IMR-90 (cell line): Measurements from ENCODE around the gene ARHGAP21. TPM values are rescaled to one million over a fixed set of nuclear protein-coding genes. Genes with fewer than 3 reads are reported as not detected.

Experiments used
- ATAC-seq: fragments of 200-7000 bp; cut with Tn5 transposase; 2 replicates; pipeline ENCODE4 v1.9.1; 2020; ENCODE audit warnings: low read depth, mild to moderate bottlenecking, moderate library complexity
- BruUV-seq: library from RNA; stranded (reverse); fragments of 400-500 nt; replicated peaks from 2 replicates; lab custom pipeline; 2021; lab: Mats Ljungman, UMichigan
- CTCF ChIA-PET: fragments of 300-600 bp; formaldehyde crosslinking; extraction: SDS; loops from one replicate; lab custom pipeline; 2021; ENCODE audit warnings: antibody characterized with exemption; lab: Yijun Ruan, JAX
- POLR2A ChIA-PET: fragments of 300-600 bp; sonication (Branson Sonifier 250); formaldehyde crosslinking; loops from one replicate; lab custom pipeline; 2022; ENCODE audit warnings: antibody characterized with exemption; ENCODE audit not compliant: unreplicated experiment; lab: Charles Lee
- DNase-seq: peaks from one replicate; pipeline ENCODE4 v3.0.0; 2013
- H2AFZ ChIP-seq: replicated peaks from 2 replicates; pipeline ENCODE3; 2013; ENCODE audit warnings: low read length, mild to moderate bottlenecking; ENCODE audit not compliant: poor library complexity
- H2AK5ac ChIP-seq: 2 replicates; pipeline ENCODE4 v1.6.1; 2013; ENCODE audit warnings: low read depth, low read length, inconsistent platforms
- H2AK9ac ChIP-seq: replicated peaks from 2 replicates; pipeline ENCODE3; 2013; ENCODE audit warnings: mild to moderate bottlenecking, low read depth, low read length, moderate library complexity; ENCODE audit not compliant: poor library complexity
- H2BK120ac ChIP-seq: 2 replicates; pipeline ENCODE4 v1.6.1; 2013; ENCODE audit warnings: low read depth, low read length, inconsistent platforms
- H2BK15ac ChIP-seq: 3 replicates; pipeline ENCODE4 v1.6.1; 2013; ENCODE audit warnings: low read depth, low read length, inconsistent platforms
- H2BK20ac ChIP-seq: 2 replicates; pipeline ENCODE4 v1.6.1; 2013; ENCODE audit warnings: low read depth, mild to moderate bottlenecking, inconsistent platforms, low read length, moderate library complexity
- H2BK5ac ChIP-seq: 2 replicates; pipeline ENCODE4 v1.6.1; 2013; ENCODE audit warnings: mild to moderate bottlenecking, low read depth, low read length, inconsistent platforms; ENCODE audit not compliant: poor library complexity, severe bottlenecking
- H3K14ac ChIP-seq: replicated peaks from 2 replicates; pipeline ENCODE4 v1.6.1; 2013; ENCODE audit warnings: low read depth, low read length, inconsistent platforms
- H3K18ac ChIP-seq: 2 replicates; pipeline ENCODE4 v1.6.1; 2013; ENCODE audit warnings: low read depth, low read length, control low read depth
- H3K23ac ChIP-seq: 2 replicates; pipeline ENCODE4 v1.6.1; 2013; ENCODE audit warnings: low read depth, low read length, inconsistent platforms
- H3K27ac ChIP-seq: 2 replicates; pipeline ENCODE4 v1.5.1; 2013; ENCODE audit warnings: mild to moderate bottlenecking, control low read depth, low read length; ENCODE audit not compliant: insufficient read depth
- H3K27me3 ChIP-seq: 2 replicates; pipeline ENCODE4 v1.6.1; 2013; ENCODE audit warnings: low read length; ENCODE audit not compliant: control insufficient read depth, insufficient read depth
- H3K36me3 ChIP-seq: 2 replicates; pipeline ENCODE4 v1.6.1; 2013; ENCODE audit warnings: low read length, mixed read lengths; ENCODE audit not compliant: control insufficient read depth, insufficient read depth
- H3K4ac ChIP-seq: 2 replicates; pipeline ENCODE4 v1.6.1; 2013; ENCODE audit warnings: low read depth, low read length, inconsistent platforms
- H3K4me1 ChIP-seq: 2 replicates; pipeline ENCODE4 v1.6.1; 2013; ENCODE audit warnings: low read length, mixed read lengths; ENCODE audit not compliant: control insufficient read depth, insufficient read depth
- H3K4me2 ChIP-seq: 2 replicates; pipeline ENCODE4 v1.6.1; 2013; ENCODE audit warnings: low read depth, mild to moderate bottlenecking, control low read depth, low read length, moderate library complexity
- H3K4me3 ChIP-seq: 2 replicates; pipeline ENCODE4 v1.5.1; 2013; ENCODE audit warnings: low read depth, mild to moderate bottlenecking, control low read depth, low read length, moderate library complexity; ENCODE audit not compliant: insufficient read depth
- H3K56ac ChIP-seq: 2 replicates; pipeline ENCODE4 v1.6.1; 2013; ENCODE audit warnings: low read length, inconsistent platforms; ENCODE audit not compliant: insufficient read depth; ENCODE audit errors: extremely low read depth
- H3K79me1 ChIP-seq, 2 experiments: 2 replicates each; pipeline ENCODE4 v1.6.1; 2013; ENCODE audit warnings: low read length in 2 of 2, inconsistent platforms in 1 of 2, low read depth in 1 of 2
- H3K9ac ChIP-seq: 2 replicates; pipeline ENCODE4 v1.6.1; 2013; ENCODE audit warnings: low read depth, low read length, control low read depth
- H3K9me1 ChIP-seq: 2 replicates; pipeline ENCODE4 v1.6.1; 2013; ENCODE audit warnings: low read length, inconsistent platforms; ENCODE audit not compliant: insufficient read depth
- H3K9me3 ChIP-seq: 2 replicates; pipeline ENCODE4 v1.6.1; 2013; ENCODE audit warnings: low read length; ENCODE audit not compliant: control insufficient read depth, insufficient read depth
- H4K20me1 ChIP-seq: 2 replicates; pipeline ENCODE4 v1.6.1; 2013; ENCODE audit warnings: low read length, inconsistent platforms; ENCODE audit not compliant: insufficient read depth
- H4K5ac ChIP-seq: 2 replicates; pipeline ENCODE4 v1.6.1; 2013; ENCODE audit warnings: mild to moderate bottlenecking, low read depth, low read length, control low read depth
- H4K8ac ChIP-seq, 2 experiments: 2 replicates each; pipeline ENCODE4 v1.6.1; 2013; ENCODE audit warnings: low read depth in 2 of 2, low read length in 2 of 2, control low read depth in 1 of 2, inconsistent platforms in 1 of 2
- H4K91ac ChIP-seq: 2 replicates; pipeline ENCODE4 v1.6.1; 2013; ENCODE audit warnings: low read depth, low read length, inconsistent platforms; ENCODE audit not compliant: insufficient read depth
- BHLHE40 ChIP-seq: fragments of 150-350 bp; IDR thresholded peaks from 2 replicates; pipeline ENCODE4 v1.6.1; 2016; ENCODE audit warnings: mild to moderate bottlenecking, low read depth, low read length
- CEBPB ChIP-seq: IDR thresholded peaks from 2 replicates; pipeline ENCODE4 v1.6.1; 2012; ENCODE audit warnings: low read depth, low read length, improper control_type of control experiment
- CHD1 ChIP-seq: IDR thresholded peaks from 2 replicates; pipeline ENCODE4 v1.6.1; 2012; ENCODE audit warnings: low read depth, low read length, improper control_type of control experiment
- ELK1 ChIP-seq: fragments of 150-350 bp; IDR thresholded peaks from 2 replicates; pipeline ENCODE4 v1.6.1; 2016; ENCODE audit warnings: low read depth, mild to moderate bottlenecking, low read length, moderate library complexity, borderline replicate concordance
- FOS ChIP-seq: fragments of 150-350 bp; IDR thresholded peaks from 2 replicates; pipeline ENCODE4 v1.6.1; 2016; ENCODE audit warnings: low read depth, low read length
- MAZ ChIP-seq: IDR thresholded peaks from 2 replicates; pipeline ENCODE4 v1.6.1; 2012; ENCODE audit warnings: low read depth, mild to moderate bottlenecking, low read length, improper control_type of control experiment, moderate library complexity, borderline replicate concordance
- MXI1 ChIP-seq: IDR thresholded peaks from 2 replicates; pipeline ENCODE4 v1.6.1; 2012; ENCODE audit warnings: low read depth, mild to moderate bottlenecking, low read length, moderate library complexity, borderline replicate concordance
- NFE2L2 ChIP-seq: fragments of 150-350 bp; IDR thresholded peaks from 2 replicates; pipeline ENCODE4 v1.6.1; 2016; ENCODE audit warnings: low read depth, mild to moderate bottlenecking, low read length
- RAD21 ChIP-seq: IDR thresholded peaks from 2 replicates; pipeline ENCODE4 v1.6.1; 2012; ENCODE audit warnings: low read length, improper control_type of control experiment
- RCOR1 ChIP-seq: IDR thresholded peaks from 2 replicates; pipeline ENCODE4 v1.6.1; 2012; ENCODE audit warnings: mild to moderate bottlenecking, low read length, improper control_type of control experiment; ENCODE audit not compliant: insufficient replicate concordance
- SMC3 ChIP-seq: fragments of 150-350 bp; IDR thresholded peaks from 2 replicates; pipeline ENCODE4 v1.6.1; 2016; ENCODE audit warnings: low read depth, mild to moderate bottlenecking, antibody characterized with exemption, low read length, moderate library complexity
- USF2 ChIP-seq: fragments of 150-350 bp; IDR thresholded peaks from 2 replicates; pipeline ENCODE4 v1.6.1; 2017; ENCODE audit warnings: mild to moderate bottlenecking, antibody characterized with exemption, low read length, low read depth
- WGBS, 2 experiments: methylation state at CpG; one replicate each; pipeline versions ENCODE4 v1.1.5 to v1.1.7; 2013; ENCODE audit warnings: missing lambda C conversion rate in 2 of 2; ENCODE audit not compliant: insufficient read length in 1 of 2; ENCODE audit errors: extremely low coverage in 2 of 2; 5-methylcytosine and 5-hydroxymethylcytosine counted together
- dilution Hi-C: fragments of 300-500 bp; cut with HindIII; formaldehyde crosslinking; loops from one replicate; pipeline ENCODE4 v1.14.3; 2018; ENCODE audit warnings: low sequenced_read_pairs; ENCODE audit not compliant: unreplicated experiment
- in situ Hi-C: fragments of 300-500 bp; cut with MboI; formaldehyde crosslinking; loops from 3 replicates; pipeline ENCODE4 v1.14.3; 2019; ENCODE audit warnings: low sequenced_read_pairs, inconsistent platforms, mixed read lengths
- intact Hi-C: fragments of 100-400 bp; cut with micrococcal nuclease; formaldehyde crosslinking; loops from 2 replicates; pipeline ENCODE4 v1.10.0; 2022
- polyA plus RNA-seq, 3 experiments: library from polyadenylated mRNA; depleted of rRNA; stranded (reverse); fragments of >200 nt; gene quantifications; 2 replicates each; pipeline ENCODE4 v1.2.3, GENCODE V29; 2012; ENCODE audit warnings: low replicate concordance in 1 of 3
- total RNA-seq: library from RNA; depleted of rRNA; stranded (reverse); fragments of >200 nt; gene quantifications from 2 replicates; pipeline ENCODE4 v1.2.3, GENCODE V29; 2012

Gene ARHGAP21
- total and polyA plus RNA-seq, 2 of the 4 experiments (the other 2 are of a cell fraction) = 43.3 to 94.3 TPM

GRCh38 chr10:24589265-24589664 lies 134.4 kb downstream of the ARHGAP21 start:
- Histone ChIP-seq H3K27me3 (no peaks in the 10 kb centered on the region), H3K9me1 (no peaks in the 10 kb centered on the region), H3K27ac (no peak overlapping the region), H4K8ac (no peak overlapping the region), H3K14ac (no peak overlapping the region), H4K5ac (no peak overlapping the region), H3K23ac (no peak overlapping the region), H2BK15ac (no peak overlapping the region), H3K56ac (no peak overlapping the region), H3K79me1 (no peaks in the 10 kb centered on the region), H3K4me2 (no peak overlapping the region), H2AK5ac (no peak overlapping the region), H2BK120ac (no peak overlapping the region), H3K36me3 (peaks cover 48% of the 10 kb centered on the region), H2BK5ac (no peak overlapping the region), H4K91ac (no peak overlapping the region), H3K9me3 (no peaks in the 10 kb centered on the region), H3K4me1 (no peaks in the 10 kb centered on the region), H4K20me1 (no peaks in the 10 kb centered on the region), H3K18ac (no peak overlapping the region), H2BK20ac (no peak overlapping the region), H3K9ac (no peak overlapping the region), H3K4me3 (no peak overlapping the region), H2AK9ac (no peak overlapping the region), H3K4ac (no peak overlapping the region), H2AFZ (no peak overlapping the region)
- POLR2A ChIA-PET = no interaction called here
- DNase-seq = no peak
- BruUV-seq = no TSS peak
- ATAC-seq = no peak
- TF ChIP-seq CEBPB (no peak), ELK1 (no peak), SMC3 (no peak), RCOR1 (no peak), CHD1 (no peak), FOS (no peak), RAD21 (no peak), NFE2L2 (no peak), MXI1 (no peak), USF2 (no peak), BHLHE40 (no peak), MAZ (no peak)
- dilution Hi-C loops = no loop called here
- intact Hi-C loops = no loop called here
- in situ Hi-C loops = no loop called here
- CTCF ChIA-PET = no interaction called here
- WGBS, 2 experiments = no CpG with 5 or more reads among the region's 2 CpGs
